Gastrocnemius medialis (tissue), 4 donors: ENCODE measurements around the gene TCF7L2. TPM values are rescaled to one million over a fixed set of nuclear protein-coding genes. Genes with fewer than 3 reads are reported as not detected.

Experiments
- ATAC-seq, 2 donors: fragments of 150-250 bp; one replicate each; pipeline ENCODE4 v1.9.1; 2016
- DNase-seq, 2 donors: peaks; one replicate each; pipeline ENCODE4 v3.0.0-alpha.2; 2019
- H3K27ac ChIP-seq, 4 donors: fragments of 200-600 bp; sonication (generic); 1 replicate in 1 of 4; 2 replicates in 3 of 4; pipeline ENCODE4 v1.5.1; 2016 to 2018; ENCODE audit warnings: mild to moderate bottlenecking in 2 of 4, moderate library complexity in 1 of 4
- H3K27me3 ChIP-seq, 3 donors: fragments of 200-600 bp; sonication (generic) in 2 of 3; 1 replicate in 1 of 3; 2 replicates in 2 of 3; pipeline versions ENCODE4 v1.5.1 to v1.6.0; 2016 to 2019; ENCODE audit warnings: mild to moderate bottlenecking in 1 of 3, moderate library complexity in 1 of 3
- H3K36me3 ChIP-seq, 2 donors: fragments of 200-600 bp; sonication (generic) in 1 of 2; one replicate each; pipeline ENCODE4 v1.5.1; 2017 to 2018
- H3K4me1 ChIP-seq, 2 donors: fragments of 200-600 bp; sonication (generic) in 1 of 2; one replicate each; pipeline ENCODE4 v1.5.1; 2016 to 2017; ENCODE audit warnings: mild to moderate bottlenecking in 2 of 2
- H3K4me3 ChIP-seq, 4 donors: fragments of 200-600 bp; sonication (generic) in 3 of 4; 1 replicate in 1 of 4; 2 replicates in 3 of 4; pipeline ENCODE4 v1.5.1; 2016 to 2019; ENCODE audit warnings: mild to moderate bottlenecking in 2 of 4
- H3K9me3 ChIP-seq, 3 donors: fragments of 200-600 bp; sonication (generic) in 2 of 3; 1 replicate in 1 of 3; 2 replicates in 2 of 3; pipeline ENCODE4 v1.5.1; 2016 to 2019
- CTCF ChIP-seq, 5 experiments: fragments of 450-650 bp in 3 of 5; fragments of 200-600 bp in 2 of 5; sonication (generic) in 2 of 5; IDR thresholded peaks in 4 of 5; conservative IDR thresholded peaks in 1 of 5; 1 replicate in 4 of 5; 2 replicates in 1 of 5; pipeline ENCODE4 v1.5.1; 2016 to 2019; ENCODE audit warnings: antibody characterized with exemption in 5 of 5, mild to moderate bottlenecking in 3 of 5, moderate library complexity in 3 of 5
- POLR2A ChIP-seq, 2 donors: fragments of 450-650 bp; IDR thresholded peaks; one replicate each; pipeline ENCODE4 v1.6.1; 2017; ENCODE audit warnings: antibody characterized with exemption in 2 of 2, mild to moderate bottlenecking in 2 of 2, moderate library complexity in 2 of 2
- in situ Hi-C, 4 donors: fragments of 200-750 bp; cut with MboI; loops; one replicate each; pipeline versions ENCODE4 v1.15.0 to v1.8.0; 2017; ENCODE audit warnings: low sequenced_read_pairs in 4 of 4
- intact Hi-C: fragments of 100-400 bp; cut with DNase I; formaldehyde crosslinking; loops from one replicate; pipeline ENCODE4 v1.15.1; 2023; ENCODE audit warnings: low total_unique reads
- total RNA-seq, 4 donors: library from RNA; depleted of rRNA; stranded (reverse); fragments of >200 nt; gene quantifications; one replicate each; pipeline versions ENCODE4 v1.1.0 to v1.2.3, GENCODE V29; 2016

TCF7L2 gene
- total RNA-seq, 4 donors from 2014 or later: 4.6 to 5.1 (median 5.0) TPM

DNA sequence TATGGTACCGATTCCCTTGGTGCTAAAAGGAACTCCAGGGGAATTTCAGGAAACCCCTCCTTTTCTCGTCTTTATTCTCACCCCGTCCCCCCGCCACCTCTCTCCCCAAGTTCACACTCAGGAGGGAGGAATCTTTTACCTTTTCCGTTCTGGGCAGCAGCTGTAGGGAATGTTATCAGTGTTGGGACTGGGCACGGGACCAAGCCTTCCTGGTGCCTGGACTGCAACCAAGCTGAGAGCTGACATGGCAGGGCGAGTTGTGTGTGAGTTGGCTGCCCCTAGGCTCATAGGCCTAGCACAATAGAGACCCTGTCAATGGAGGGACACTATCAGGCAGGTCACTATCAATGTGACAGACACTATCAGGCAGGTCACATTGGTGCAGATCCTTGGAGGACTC lies 121.4 kb downstream of the TCF7L2 start:
- ATAC-seq: no peak
- DNase-seq: no peak
- no peaks in the 10 kb centered on the region for H3K27me3 ChIP-seq
- TF ChIP-seq POLR2A (IDR thresholded peaks at IDR 0.05): no peak
- no peak for TF ChIP-seq CTCF (IDR thresholded peaks at IDR 0.05 in 4 of 5, conservative IDR thresholded peaks at IDR 0.05 in 1 of 5)
- no peaks in the 10 kb centered on the region for H3K9me3 ChIP-seq
- in situ Hi-C loops (no loop called here), intact Hi-C loops (no loop called here)
- H3K36me3 ChIP-seq: no peaks in the 10 kb centered on the region
- H3K4me3 ChIP-seq: no peak overlapping the region
- H3K4me1 ChIP-seq: peaks cover 4 to 14% of the 10 kb centered on the region in 2 donors
- no peak overlapping the region for H3K27ac ChIP-seq

DNA sequence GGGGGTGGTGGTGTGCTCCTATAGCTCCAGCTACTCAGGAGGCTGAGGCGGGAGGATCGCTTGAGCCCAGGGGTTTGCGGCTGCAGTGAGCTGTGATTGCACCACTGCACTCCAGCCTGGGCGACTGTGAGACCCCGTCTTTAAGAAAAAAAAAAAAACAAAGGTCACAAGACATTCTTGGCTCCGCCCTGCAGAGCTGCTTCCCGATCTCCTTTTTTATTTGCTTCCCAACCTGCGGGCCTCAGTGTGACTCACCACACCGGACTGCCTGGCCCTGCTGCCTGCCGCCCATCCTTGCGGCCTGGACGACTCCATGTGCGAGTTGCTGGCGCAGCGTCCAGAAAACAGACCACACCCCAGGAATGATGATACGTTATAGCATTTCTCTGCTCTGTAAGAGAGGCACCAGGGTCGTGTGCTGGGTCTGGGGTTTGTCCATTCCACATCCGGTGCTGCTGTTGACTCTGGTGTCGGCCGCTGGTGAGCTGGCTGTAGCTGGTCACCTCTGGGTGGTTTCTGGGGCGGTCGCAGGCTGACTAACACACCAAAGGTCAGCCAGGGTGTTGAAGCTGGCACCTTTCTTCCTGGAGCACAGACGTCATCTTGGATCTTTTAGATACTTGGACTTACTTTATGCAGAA lies 123.6 kb downstream of the TCF7L2 start:
- peak; percentile 72 to 79 for ATAC-seq

GRCh38 chr10:113076949-113077348 lies 126.9 kb downstream of the TCF7L2 start:
- no peak overlapping the region for H3K27ac ChIP-seq
- H3K27me3 ChIP-seq: no peaks in the 10 kb centered on the region
- no peak for TF ChIP-seq POLR2A (IDR thresholded peaks at IDR 0.05)
- TF ChIP-seq CTCF (IDR thresholded peaks at IDR 0.05 in 4 of 5, conservative IDR thresholded peaks at IDR 0.05 in 1 of 5): no peak
- H3K4me3 ChIP-seq: no peak overlapping the region
- ATAC-seq (no peak), DNase-seq (no peak)
- H3K9me3 ChIP-seq: no peaks in the 10 kb centered on the region
- in situ Hi-C loops (no loop called here), intact Hi-C loops (no loop called here)
- no peaks in the 10 kb centered on the region for H3K36me3 ChIP-seq
- peaks cover 3 to 7% of the 10 kb centered on the region in 2 donors for H3K4me1 ChIP-seq

More for the DNA sequence above, 123.6 kb downstream of the TCF7L2 start:
- no peak overlapping the region for H3K4me3 ChIP-seq
- TF ChIP-seq CTCF (IDR thresholded peaks at IDR 0.05 in 4 of 5, conservative IDR thresholded peaks at IDR 0.05 in 1 of 5) (no peak), POLR2A (IDR thresholded peaks at IDR 0.05) (no peak)
- in situ Hi-C loops: no loop called here
- peak; percentile 31 to 63 for DNase-seq
- H3K9me3 ChIP-seq: no peaks in the 10 kb centered on the region
- intact Hi-C loops: no loop called here
- no peaks in the 10 kb centered on the region for H3K27me3 ChIP-seq
- peaks cover 4 to 14% of the 10 kb centered on the region in 2 donors for H3K4me1 ChIP-seq
- H3K36me3 ChIP-seq: no peaks in the 10 kb centered on the region
- H3K27ac ChIP-seq: peak overlapping the region; percentile 10 to 48 (median 32)

DNA sequence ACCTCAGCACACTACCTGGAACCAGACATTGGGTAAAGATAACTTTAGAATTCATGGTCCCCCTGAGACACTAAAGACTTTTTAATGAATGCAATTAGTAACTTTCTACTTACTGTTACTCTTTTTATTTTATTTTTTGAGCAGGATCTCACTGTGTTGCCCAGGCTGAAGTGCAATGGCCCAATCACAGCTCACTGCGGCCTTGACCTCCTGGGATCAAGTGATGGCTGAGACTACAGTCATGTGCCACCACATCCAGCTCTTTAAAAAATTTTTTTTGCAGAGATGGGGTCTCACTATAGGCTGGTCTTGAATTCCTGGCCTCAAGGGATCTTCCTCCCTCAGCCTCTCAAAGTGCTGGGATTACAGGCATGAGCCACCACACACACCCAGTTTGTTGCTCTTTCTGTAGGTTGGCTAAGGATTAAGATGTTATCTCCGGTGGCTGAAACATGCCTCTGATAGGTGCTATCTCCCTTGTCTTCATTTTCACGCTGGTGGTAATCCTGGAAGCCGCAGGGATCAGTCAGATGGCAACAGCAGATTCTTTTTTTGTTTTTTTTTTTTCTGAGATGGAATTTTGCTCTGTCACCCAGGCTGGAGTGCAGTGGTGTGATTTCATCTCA lies 128.3 kb downstream of the TCF7L2 start:
- Histone ChIP-seq H3K27me3 (no peaks in the 10 kb centered on the region), H3K9me3 (no peaks in the 10 kb centered on the region), H3K4me3 (no peak overlapping the region), H3K36me3 (no peaks in the 10 kb centered on the region), H3K4me1 (peaks cover 3 to 7% of the 10 kb centered on the region in 2 donors), H3K27ac (no peak overlapping the region)
- no peak for ATAC-seq
- intact Hi-C loops (no loop called here), in situ Hi-C loops (no loop called here)
- DNase-seq: no peak
- TF ChIP-seq CTCF (IDR thresholded peaks at IDR 0.05 in 4 of 5, conservative IDR thresholded peaks at IDR 0.05 in 1 of 5) (no peak), POLR2A (IDR thresholded peaks at IDR 0.05) (no peak)
